ENCODE measurements around the gene SLC4A7. TPM values are rescaled to one million over a fixed set of nuclear protein-coding genes. Genes with fewer than 3 reads are reported as not detected.

The SLC4A7 gene
- total and polyA plus RNA-seq, 3 experiments from 2014 or later, result 16.9 to 55.9 (median 55.0) TPM

- ChIA-PET CTCF (no interaction called here), POLR2A (no interaction called here)
- H3K27ac Mint-ChIP-seq, result no peak overlapping the region
- H3K9me3 Mint-ChIP-seq, result no peaks in the 10 kb centered on the region
- no peaks in the 10 kb centered on the region for H3K36me3 Mint-ChIP-seq
- H3K27me3 ChIP-seq (ENCODE audit: insufficient read depth, low read length, poor library complexity, severe bottlenecking), result no peaks in the 10 kb centered on the region
- H3K4me3 Mint-ChIP-seq, result no peak overlapping the region
- H3K27ac ChIP-seq (ENCODE audit: low read depth, low read length), result no peak overlapping the region
- peaks cover 0 to 1% of the 10 kb centered on the region in 2 donors for H3K27me3 Mint-ChIP-seq
- DNase-seq, result no peak
- peaks cover 0 to 1% (median under 1%) of the 10 kb centered on the region in 3 donors for H3K4me1 Mint-ChIP-seq
- no peaks in the 10 kb centered on the region for H3K9me3 ChIP-seq (ENCODE audit: low read length)
- no peaks in the 10 kb centered on the region for H3K4me1 ChIP-seq (ENCODE audit: insufficient read depth, low read length)
- no peak overlapping the region for H3K4me3 ChIP-seq (ENCODE audit: low read length)
- no peaks in the 10 kb centered on the region for H3K36me3 ChIP-seq (ENCODE audit: insufficient read depth, low read length)
Observed at GRCh38 chr3:27501759-27502158, 17.6 kb upstream of the SLC4A7 start.

- H3K36me3 Mint-ChIP-seq, result no peaks in the 10 kb centered on the region
- Histone ChIP-seq H3K36me3 (ENCODE audit: insufficient read depth, low read length) (no peaks in the 10 kb centered on the region), H3K4me3 (ENCODE audit: low read length) (no peak overlapping the region), H3K27ac (ENCODE audit: low read depth, low read length) (no peak overlapping the region), H3K9me3 (ENCODE audit: low read length) (no peaks in the 10 kb centered on the region), H3K27me3 (ENCODE audit: insufficient read depth, low read length, poor library complexity, severe bottlenecking) (no peaks in the 10 kb centered on the region), H3K4me1 (ENCODE audit: insufficient read depth, low read length) (no peaks in the 10 kb centered on the region)
- peaks cover 0 to 1% of the 10 kb centered on the region in 2 donors for H3K27me3 Mint-ChIP-seq
- H3K27ac Mint-ChIP-seq, result no peak overlapping the region
- POLR2A ChIA-PET, result no interaction called here
- H3K4me1 Mint-ChIP-seq, result peaks cover 0 to 6% (median 5%) of the 10 kb centered on the region in 3 donors
- CTCF ChIA-PET, result no interaction called here
- H3K9me3 Mint-ChIP-seq, result no peaks in the 10 kb centered on the region
- no peak overlapping the region for H3K4me3 Mint-ChIP-seq
- no peak for DNase-seq
Observed at GRCh38 chr3:27500986-27501385, 16.8 kb upstream of the SLC4A7 start.

- DNase-seq, result no peak
- H3K4me3 ChIP-seq (ENCODE audit: low read length), result no peak overlapping the region
- no peaks in the 10 kb centered on the region for H3K36me3 ChIP-seq (ENCODE audit: insufficient read depth, low read length)
- no peaks in the 10 kb centered on the region for H3K4me1 ChIP-seq (ENCODE audit: insufficient read depth, low read length)
- no peaks in the 10 kb centered on the region for H3K9me3 ChIP-seq (ENCODE audit: low read length)
- H3K4me3 Mint-ChIP-seq, result no peak overlapping the region
- POLR2A ChIA-PET, result no interaction called here
- H3K27me3 Mint-ChIP-seq, result peaks cover 0 to 1% of the 10 kb centered on the region in 2 donors
- no peaks in the 10 kb centered on the region for H3K27me3 ChIP-seq (ENCODE audit: insufficient read depth, low read length, poor library complexity, severe bottlenecking)
- no peak overlapping the region for H3K27ac Mint-ChIP-seq
- H3K9me3 Mint-ChIP-seq, result no peaks in the 10 kb centered on the region
- peaks cover 0 to 6% (median 5%) of the 10 kb centered on the region in 3 donors for H3K4me1 Mint-ChIP-seq
- no peaks in the 10 kb centered on the region for H3K36me3 Mint-ChIP-seq
- CTCF ChIA-PET, result no interaction called here
- no peak overlapping the region for H3K27ac ChIP-seq (ENCODE audit: low read depth, low read length)
Observed at GRCh38 chr3:27500035-27500434, 15.9 kb upstream of the SLC4A7 start.

- Histone ChIP-seq H3K27me3 (ENCODE audit: insufficient read depth, low read length, poor library complexity, severe bottlenecking) (no peaks in the 10 kb centered on the region), H3K36me3 (ENCODE audit: insufficient read depth, low read length) (no peaks in the 10 kb centered on the region), H3K4me1 (ENCODE audit: insufficient read depth, low read length) (no peaks in the 10 kb centered on the region), H3K9me3 (ENCODE audit: low read length) (no peaks in the 10 kb centered on the region), H3K4me3 (ENCODE audit: low read length) (no peak overlapping the region), H3K27ac (ENCODE audit: low read depth, low read length) (no peak overlapping the region)
- POLR2A ChIA-PET, result no interaction called here
- peaks cover 0 to 6% (median 5%) of the 10 kb centered on the region in 3 donors for H3K4me1 Mint-ChIP-seq
- H3K27ac Mint-ChIP-seq, result no peak overlapping the region
- no peaks in the 10 kb centered on the region for H3K36me3 Mint-ChIP-seq
- CTCF ChIA-PET, result no interaction called here
- no peak for DNase-seq
- H3K9me3 Mint-ChIP-seq, result no peaks in the 10 kb centered on the region
- H3K27me3 Mint-ChIP-seq, result peaks cover 0 to 1% of the 10 kb centered on the region in 2 donors
- no peak overlapping the region for H3K4me3 Mint-ChIP-seq
Observed at GRCh38 chr3:27494784-27495183, 10.6 kb upstream of the SLC4A7 start.

- Mint-ChIP-seq H3K4me3 (peak overlapping the region in 1 of 7 donors; percentile 20), H3K27ac (no peak overlapping the region), H3K9me3 (no peaks in the 10 kb centered on the region), H3K4me1 (peaks cover 8 to 17% (median 14%) of the 10 kb centered on the region in 3 donors), H3K36me3 (peaks cover 0 to 4% (median 0%) of the 10 kb centered on the region in 3 donors), H3K27me3 (no peaks in the 10 kb centered on the region)
- H3K9me3 ChIP-seq (ENCODE audit: low read length), result no peaks in the 10 kb centered on the region
- CTCF ChIA-PET, result no interaction called here
- no peaks in the 10 kb centered on the region for H3K27me3 ChIP-seq (ENCODE audit: insufficient read depth, low read length, poor library complexity, severe bottlenecking)
- no peaks in the 10 kb centered on the region for H3K36me3 ChIP-seq (ENCODE audit: insufficient read depth, low read length)
- POLR2A ChIA-PET, result no interaction called here
- no peaks in the 10 kb centered on the region for H3K4me1 ChIP-seq (ENCODE audit: insufficient read depth, low read length)
- no peak overlapping the region for H3K27ac ChIP-seq (ENCODE audit: low read depth, low read length)
- no peak overlapping the region for H3K4me3 ChIP-seq (ENCODE audit: low read length)
- DNase-seq, result no peak
Observed at GRCh38 chr3:27488821-27489220, 4.6 kb upstream of the SLC4A7 start.

GRCh38 chr3:27487383-27487782, 3.2 kb upstream of the SLC4A7 start:
- H3K36me3 ChIP-seq (ENCODE audit: insufficient read depth, low read length), result no peaks in the 10 kb centered on the region
- peaks cover 15 to 27% (median 25%) of the 10 kb centered on the region in 3 donors for H3K4me1 Mint-ChIP-seq
- ChIA-PET POLR2A (interaction anchor here (0.7 kb wide), 1 partner anchor 555 kb away, joined by 3 read pairs; no protein-coding TSS in a partner anchor), CTCF (interaction anchor here (1.2 to 1.5 kb wide), 2 partner anchors 10 to 20 kb away, joined by 3 to 4 read pairs; no protein-coding TSS in a partner anchor)
- H3K9me3 ChIP-seq (ENCODE audit: low read length), result no peaks in the 10 kb centered on the region
- H3K4me3 ChIP-seq (ENCODE audit: low read length), result no peak overlapping the region
- H3K27me3 Mint-ChIP-seq, result no peaks in the 10 kb centered on the region
- DNase-seq, result no peak
- H3K36me3 Mint-ChIP-seq, result peaks cover 0 to 13% (median 0%) of the 10 kb centered on the region in 3 donors
- H3K4me1 ChIP-seq (ENCODE audit: insufficient read depth, low read length), result peaks cover under 1% of the 10 kb centered on the region
- H3K27ac ChIP-seq (ENCODE audit: low read depth, low read length), result no peak overlapping the region
- H3K27ac Mint-ChIP-seq, result no peak overlapping the region
- H3K27me3 ChIP-seq (ENCODE audit: insufficient read depth, low read length, poor library complexity, severe bottlenecking), result no peaks in the 10 kb centered on the region
- no peaks in the 10 kb centered on the region for H3K9me3 Mint-ChIP-seq
- H3K4me3 Mint-ChIP-seq, result peak overlapping the region in 1 of 7 donors; percentile 42

- POLR2A ChIA-PET, result no interaction called here
- H3K9me3 Mint-ChIP-seq, result no peaks in the 10 kb centered on the region
- no peaks in the 10 kb centered on the region for H3K27me3 Mint-ChIP-seq
- no peaks in the 10 kb centered on the region for H3K9me3 ChIP-seq (ENCODE audit: low read length)
- DNase-seq, result no peak
- H3K4me3 ChIP-seq (ENCODE audit: low read length), result no peak overlapping the region
- peaks cover 24 to 36% (median 35%) of the 10 kb centered on the region in 3 donors for H3K4me1 Mint-ChIP-seq
- H3K27ac Mint-ChIP-seq, result peak overlapping the region; percentile 15 to 83 (median 64)
- peaks cover 11% of the 10 kb centered on the region for H3K4me1 ChIP-seq (ENCODE audit: insufficient read depth, low read length)
- peak overlapping the region; percentile 12 to 76 (median 53) for H3K4me3 Mint-ChIP-seq
- no peak overlapping the region for H3K27ac ChIP-seq (ENCODE audit: low read depth, low read length)
- no peaks in the 10 kb centered on the region for H3K36me3 ChIP-seq (ENCODE audit: insufficient read depth, low read length)
- H3K36me3 Mint-ChIP-seq, result peaks cover 0 to 14% (median 0%) of the 10 kb centered on the region in 3 donors
- CTCF ChIA-PET, result interaction anchor here (1.0 kb wide), 1 partner anchor 42 kb away, joined by 5 read pairs; no protein-coding TSS in a partner anchor
- no peaks in the 10 kb centered on the region for H3K27me3 ChIP-seq (ENCODE audit: insufficient read depth, low read length, poor library complexity, severe bottlenecking)
Observed at GRCh38 chr3:27486336-27486735, 2.2 kb upstream of the SLC4A7 start.

GRCh38 chr3:27485866-27486265, 1.7 kb upstream of the SLC4A7 start:
- H3K4me1 ChIP-seq (ENCODE audit: insufficient read depth, low read length), result peaks cover 16% of the 10 kb centered on the region
- POLR2A ChIA-PET, result no interaction called here
- H3K4me3 ChIP-seq (ENCODE audit: low read length), result no peak overlapping the region
- H3K36me3 ChIP-seq (ENCODE audit: insufficient read depth, low read length), result no peaks in the 10 kb centered on the region
- no peaks in the 10 kb centered on the region for H3K9me3 Mint-ChIP-seq
- CTCF ChIA-PET, result interaction anchor here (1.0 to 1.6 kb wide), 5 partner anchors 19 to 137 kb away, joined by 3 to 5 read pairs (median 3); no protein-coding TSS in a partner anchor
- DNase-seq, result no peak
- no peaks in the 10 kb centered on the region for H3K27me3 ChIP-seq (ENCODE audit: insufficient read depth, low read length, poor library complexity, severe bottlenecking)
- H3K9me3 ChIP-seq (ENCODE audit: low read length), result no peaks in the 10 kb centered on the region
- peaks cover 28 to 41% (median 40%) of the 10 kb centered on the region in 3 donors for H3K4me1 Mint-ChIP-seq
- no peak overlapping the region for H3K27ac ChIP-seq (ENCODE audit: low read depth, low read length)
- H3K36me3 Mint-ChIP-seq, result peaks cover 0 to 14% (median 0%) of the 10 kb centered on the region in 3 donors
- peak overlapping the region in 3 of 8 donors; percentile 15 to 67 (median 55) for H3K27ac Mint-ChIP-seq
- peak overlapping the region in 6 of 7 donors; percentile 28 to 76 (median 54) for H3K4me3 Mint-ChIP-seq
- no peaks in the 10 kb centered on the region for H3K27me3 Mint-ChIP-seq

All from CD8-positive, alpha-beta memory T cell (primary cell).